Measurements from ENCODE around the gene SPDYE8. TPM values are rescaled to one million over a fixed set of nuclear protein-coding genes. Genes with fewer than 3 reads are reported as not detected.
A peak's percentile ranks its signal among the peaks of the same experiment; 100 is the strongest.
"Not testable (repeated sequence)": the region's sequence is repeated elsewhere in the genome, so short reads cannot be mapped to it uniquely, and the experiment has no call there.

The SPDYE8 gene
- not detected for total RNA-seq

- H3K27me3 ChIP-seq; intact Hi-C loops (cut with DNase I); H3K36me3 ChIP-seq; H3K4me3 ChIP-seq; DNase-seq (ENCODE audit: extremely low spot score); H3K4me1 ChIP-seq; H3K27ac ChIP-seq (replicated peaks in 1 of 4); H3K9me3 ChIP-seq: not testable (repeated sequence)
- WGBS: no CpG with 5 or more reads among the region's 8 CpGs
Measured at GRCh38 chr7:73029666-73030065, at the start of gene SPDYE8. SPDYE8 (minus strand) TSS chr7:73029766; CDS start chr7:73027966, 1,800 bp downstream.

DNA sequence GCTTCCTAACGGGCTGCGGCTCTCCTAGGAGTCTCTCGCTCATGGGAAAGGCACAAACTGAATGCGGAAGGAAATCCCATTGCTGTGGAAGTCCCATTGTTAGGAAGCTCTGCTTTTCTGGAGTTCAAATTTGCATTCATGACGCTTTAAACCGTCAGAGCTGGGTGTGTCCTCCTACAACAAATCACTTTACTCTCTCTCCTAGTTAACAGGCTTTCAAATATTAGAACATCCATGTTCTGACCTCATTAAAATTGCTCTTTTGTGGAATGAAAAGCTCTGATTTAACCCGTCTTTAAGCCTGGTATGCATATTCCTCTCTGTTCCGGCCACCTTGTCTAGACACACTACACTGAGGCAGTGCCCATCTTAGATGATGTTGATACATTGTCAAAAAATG, 28.2 kb upstream of the SPDYE8 start, which contains the start of gene SPDYE11:
Gene SPDYE11 (minus strand): TSS at position 101 of the 400 bp plus-strand sequence. CDS start 1,800 bp downstream, outside the sequence.
- H3K4me3 ChIP-seq; DNase-seq (ENCODE audit: extremely low spot score); intact Hi-C loops (cut with DNase I); H3K36me3 ChIP-seq; H3K27ac ChIP-seq (replicated peaks in 1 of 4); H3K9me3 ChIP-seq; H3K27me3 ChIP-seq; H3K4me1 ChIP-seq: not testable (repeated sequence)
- WGBS: no CpG with 5 or more reads among the region's 8 CpGs

- H3K36me3 ChIP-seq; DNase-seq (ENCODE audit: extremely low spot score); H3K27me3 ChIP-seq; H3K9me3 ChIP-seq; intact Hi-C loops (cut with DNase I): not testable (repeated sequence)
- WGBS: 11% methylated on average over 10 of the region's 10 CpGs
- Histone ChIP-seq H3K4me3 (peak overlapping the region; percentile 50 to 71 (median 64)), H3K4me1 (peaks cover 4 to 14% (median 10%) of the 10 kb centered on the region in 4 donors), H3K27ac (replicated peaks in 1 of 4) (peak overlapping the region; percentile 65 to 90 (median 89))
Measured at GRCh38 chr7:73006491-73006890, 23.1 kb downstream of the SPDYE8 start.

DNA sequence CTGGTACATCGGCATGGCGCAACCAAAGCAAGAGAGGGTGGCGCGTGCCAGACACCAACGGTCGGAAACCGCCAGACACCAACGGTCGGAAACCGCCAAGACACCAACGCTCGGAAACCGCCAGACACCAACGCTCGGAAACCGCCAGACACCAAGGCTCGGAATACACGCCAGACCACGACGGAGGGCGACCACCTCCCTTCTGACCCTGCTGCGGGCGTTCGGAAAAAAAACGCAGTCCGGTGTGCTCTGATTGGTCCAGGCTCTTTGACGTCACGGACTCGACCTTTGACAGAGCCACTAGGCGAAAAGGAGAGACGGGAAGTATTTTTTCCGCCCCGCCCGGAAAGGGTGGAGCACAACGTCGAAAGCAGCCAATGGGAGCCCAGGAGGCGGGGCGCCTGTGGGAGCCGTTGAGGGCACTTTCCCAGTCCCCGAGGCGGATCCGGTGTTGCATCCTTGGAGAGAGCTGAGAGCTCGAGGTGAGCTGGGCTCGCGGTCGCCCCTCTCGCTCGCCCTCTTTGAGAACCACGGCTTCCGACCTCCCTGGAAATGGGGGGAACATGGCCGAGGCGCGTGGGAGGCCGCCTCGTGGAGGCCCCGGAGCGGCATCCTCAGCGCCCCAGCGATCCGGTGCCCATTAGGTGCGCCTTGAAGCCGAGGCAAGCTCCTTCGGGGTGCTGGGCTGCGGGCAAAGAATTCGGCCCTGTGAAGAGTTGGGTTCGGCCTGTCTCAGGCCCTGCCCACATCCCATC, 23.7 kb downstream of the SPDYE8 start:
- WGBS: 0% methylated on average over 1 of the region's 66 CpGs
- Histone ChIP-seq H3K27ac (replicated peaks in 1 of 4) (peak overlapping the region; percentile 89 to 90 (median 89)), H3K4me1 (peaks cover 4 to 14% (median 10%) of the 10 kb centered on the region in 4 donors), H3K4me3 (peak overlapping the region; percentile 63 to 71 (median 66))
- DNase-seq (ENCODE audit: extremely low spot score): peak; percentile 93
- H3K27me3 ChIP-seq; intact Hi-C loops (cut with DNase I); H3K9me3 ChIP-seq; H3K36me3 ChIP-seq: not testable (repeated sequence)
- TF ChIP-seq POLR2AphosphoS5 (IDR thresholded peaks at IDR 0.05): peak; percentile 86 to 98
- TF ChIP-seq POLR2A (IDR thresholded peaks at IDR 0.05; ENCODE audit: low read depth): peak; percentile 94

DNA sequence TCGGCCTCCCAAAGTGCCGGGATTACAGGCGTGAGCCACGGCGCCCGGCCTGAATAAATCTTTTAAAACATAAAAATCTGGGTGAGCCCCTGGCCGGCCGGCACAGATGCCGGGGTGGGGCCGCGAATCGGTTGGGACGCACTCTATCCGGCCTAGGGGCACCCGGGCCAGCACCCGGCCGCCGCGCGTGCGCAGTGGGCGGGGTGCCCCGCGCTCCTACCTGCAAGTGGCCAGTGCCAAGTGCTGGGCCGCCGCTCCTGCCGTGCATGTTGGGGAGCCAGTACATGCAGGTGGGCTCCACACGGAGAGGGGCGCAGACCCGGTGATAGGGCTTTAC, 24.2 kb downstream of the SPDYE8 start:
- H3K9me3 ChIP-seq; DNase-seq (ENCODE audit: extremely low spot score); H3K27me3 ChIP-seq; intact Hi-C loops (cut with DNase I); H3K36me3 ChIP-seq: not testable (repeated sequence)
- Histone ChIP-seq H3K4me3 (peak overlapping the region; percentile 63 to 71 (median 66)), H3K4me1 (peaks cover 4 to 14% (median 10%) of the 10 kb centered on the region in 4 donors), H3K27ac (replicated peaks in 1 of 4) (peak overlapping the region; percentile 89 to 90 (median 89))
- WGBS: no CpG with 5 or more reads among the region's 30 CpGs

- WGBS: no CpG with 5 or more reads among the region's 11 CpGs
- H3K9me3 ChIP-seq; H3K4me3 ChIP-seq; H3K36me3 ChIP-seq; H3K4me1 ChIP-seq; intact Hi-C loops (cut with DNase I); DNase-seq (ENCODE audit: extremely low spot score); H3K27ac ChIP-seq (replicated peaks in 1 of 4); H3K27me3 ChIP-seq: not testable (repeated sequence)
Measured at GRCh38 chr7:72997887-72998468, 31.6 kb downstream of the SPDYE8 start.

GRCh38 chr7:72997447-72997846, 32.1 kb downstream of the SPDYE8 start:
- H3K4me3 ChIP-seq; H3K36me3 ChIP-seq; DNase-seq (ENCODE audit: extremely low spot score); H3K9me3 ChIP-seq; H3K27me3 ChIP-seq; intact Hi-C loops (cut with DNase I); H3K27ac ChIP-seq (replicated peaks in 1 of 4); H3K4me1 ChIP-seq: not testable (repeated sequence)
- WGBS: no CpG with 5 or more reads among the region's 8 CpGs

DNA sequence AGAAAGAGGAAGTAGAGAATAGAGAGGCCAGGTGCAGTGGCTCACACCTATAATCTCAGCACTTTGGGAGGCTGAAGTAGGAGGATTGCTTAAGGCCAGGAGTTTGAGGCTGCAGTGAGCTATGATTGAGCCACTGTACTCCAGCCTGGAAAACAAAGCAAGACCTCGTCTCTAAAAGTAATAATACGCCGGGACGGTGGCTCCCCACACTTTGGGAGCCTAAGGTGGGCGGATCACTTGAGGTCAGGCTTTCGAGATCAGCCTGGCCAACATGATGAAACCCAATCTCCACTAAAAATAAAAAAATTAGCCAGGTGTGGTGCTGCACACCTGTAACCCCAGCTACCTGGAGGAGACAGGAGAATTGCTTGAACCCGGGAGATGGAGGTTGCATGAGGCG, 34.1 kb downstream of the SPDYE8 start:
- H3K4me1 ChIP-seq; H3K36me3 ChIP-seq; DNase-seq (ENCODE audit: extremely low spot score); H3K27me3 ChIP-seq; H3K9me3 ChIP-seq; H3K27ac ChIP-seq (replicated peaks in 1 of 4); H3K4me3 ChIP-seq; intact Hi-C loops (cut with DNase I): not testable (repeated sequence)
- no CpG with 5 or more reads among the region's 8 CpGs for WGBS

DNA sequence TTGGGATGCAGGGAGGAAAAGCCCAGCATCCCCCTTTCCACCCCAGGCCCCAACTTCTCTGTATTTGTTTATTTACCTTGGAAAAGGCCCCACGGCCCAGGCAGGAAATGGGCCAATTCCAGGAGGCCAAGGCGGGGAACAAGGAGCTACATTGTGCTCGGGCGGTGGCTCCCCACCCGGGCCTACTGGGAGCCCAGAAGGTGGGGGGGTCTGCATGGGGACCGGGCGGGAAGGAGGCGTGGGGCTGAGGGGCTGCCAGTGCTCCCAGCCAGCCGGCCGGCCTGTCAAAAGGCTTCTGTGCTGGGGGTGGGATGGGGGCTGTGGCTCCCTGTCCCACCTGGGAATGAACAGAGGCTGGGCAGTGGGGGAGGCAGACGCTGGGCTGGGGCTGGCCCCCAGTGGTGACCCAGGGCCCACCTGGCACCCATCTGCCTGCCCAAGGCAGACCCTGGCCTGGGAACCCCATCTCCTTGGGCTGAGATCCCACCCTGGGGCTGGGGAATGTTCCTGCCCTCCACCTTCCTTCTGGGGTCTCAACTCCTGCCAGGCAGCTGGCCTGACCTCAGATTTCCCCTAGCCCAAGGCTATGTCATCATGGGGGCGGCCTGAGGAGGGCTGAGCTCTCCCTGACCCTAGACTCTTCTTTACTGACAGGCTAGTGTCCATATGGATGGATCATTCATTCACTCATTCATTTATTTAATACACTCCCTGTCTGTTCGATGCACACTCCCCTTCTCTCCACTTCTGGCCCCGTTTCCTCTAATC, 39.2 kb downstream of the SPDYE8 start:
- H3K4me1 ChIP-seq; H3K36me3 ChIP-seq; H3K27ac ChIP-seq (replicated peaks in 1 of 4); H3K4me3 ChIP-seq; DNase-seq (ENCODE audit: extremely low spot score); H3K9me3 ChIP-seq; intact Hi-C loops (cut with DNase I); H3K27me3 ChIP-seq: not testable (repeated sequence)
- WGBS: 60% methylated on average over 3 of the region's 14 CpGs

DNA sequence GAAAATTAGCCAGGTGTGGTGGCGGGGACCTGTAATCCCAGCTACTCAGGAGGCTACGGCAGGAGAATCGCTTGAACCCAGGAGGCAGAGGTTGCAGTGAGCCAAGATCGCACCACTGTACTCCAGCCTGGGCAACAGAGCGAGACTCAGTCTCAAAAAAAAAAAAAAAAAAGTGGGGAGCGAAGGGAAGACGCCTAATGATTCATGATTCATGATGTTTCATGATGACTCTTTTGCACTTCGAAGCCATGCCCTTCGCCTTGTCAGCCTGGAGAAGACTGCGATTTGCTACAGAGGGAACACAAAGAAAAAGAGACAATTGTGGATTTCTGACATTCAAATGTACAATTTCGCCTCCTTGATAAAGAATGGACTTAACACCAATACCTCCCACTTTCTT, 47.5 kb downstream of the SPDYE8 start:
- H3K9me3 ChIP-seq; DNase-seq (ENCODE audit: extremely low spot score); H3K4me3 ChIP-seq; H3K27ac ChIP-seq (replicated peaks in 1 of 4); H3K4me1 ChIP-seq; H3K27me3 ChIP-seq; H3K36me3 ChIP-seq; intact Hi-C loops (cut with DNase I): not testable (repeated sequence)
- 98% methylated on average over 6 of the region's 11 CpGs for WGBS

DNA sequence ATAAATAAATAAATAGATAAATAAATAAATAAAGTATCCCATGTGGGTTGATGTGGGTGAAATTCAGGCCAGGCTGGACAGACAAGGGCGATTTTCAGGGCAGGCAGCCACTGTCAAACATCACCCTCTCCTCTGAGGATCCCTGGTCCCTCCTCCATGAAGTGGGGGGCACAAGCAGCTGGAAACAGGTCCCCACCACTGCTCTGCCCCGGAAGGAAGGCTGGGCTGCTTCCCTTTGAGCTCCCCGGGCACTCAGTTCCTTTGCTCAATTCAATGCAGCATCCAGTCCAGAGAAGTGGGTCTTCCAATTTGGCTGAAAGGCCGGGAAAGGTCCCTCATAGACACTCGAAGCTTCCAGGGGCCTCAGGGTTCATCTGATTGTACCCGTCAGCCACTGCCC, 49.2 kb downstream of the SPDYE8 start:
- H3K4me1 ChIP-seq; DNase-seq (ENCODE audit: extremely low spot score); H3K9me3 ChIP-seq; H3K36me3 ChIP-seq; H3K27me3 ChIP-seq; H3K27ac ChIP-seq (replicated peaks in 1 of 4); H3K4me3 ChIP-seq; intact Hi-C loops (cut with DNase I): not testable (repeated sequence)
- WGBS: no CpG with 5 or more reads among the region's 6 CpGs

DNA sequence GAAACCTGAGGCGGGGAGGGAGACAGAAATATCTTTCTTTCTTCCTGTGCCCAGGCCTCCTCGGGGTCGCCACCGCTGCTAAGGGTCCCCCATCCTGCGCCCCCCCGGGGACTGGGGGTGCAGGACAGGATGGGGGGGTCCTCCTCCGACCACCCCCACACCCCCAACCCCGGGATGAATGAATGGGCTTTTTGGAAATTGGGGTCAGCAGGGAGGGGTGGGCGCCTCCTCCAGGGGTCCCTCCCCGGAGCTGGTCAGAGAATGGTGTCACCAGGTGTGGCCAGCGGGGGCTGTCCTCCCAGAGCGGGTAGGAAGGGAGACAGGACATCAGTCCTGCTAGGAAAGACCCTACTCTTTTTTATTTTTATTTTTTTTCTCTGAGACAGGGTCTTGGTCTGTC, 53.1 kb downstream of the SPDYE8 start:
- H3K27me3 ChIP-seq; H3K27ac ChIP-seq (replicated peaks in 1 of 4); DNase-seq (ENCODE audit: extremely low spot score); H3K4me1 ChIP-seq; intact Hi-C loops (cut with DNase I); H3K4me3 ChIP-seq; H3K9me3 ChIP-seq; H3K36me3 ChIP-seq: not testable (repeated sequence)
- no CpG with 5 or more reads among the region's 12 CpGs for WGBS

All from esophagus muscularis mucosa (tissue), 4 donors.